ENCODE data around the gene ZBED4. TPM values are rescaled to one million over a fixed set of nuclear protein-coding genes. Genes with fewer than 3 reads are reported as not detected.

ZBED4 gene
- total RNA-seq, 2 experiments from 2014 or later = 25.0 to 25.6 TPM

DNA sequence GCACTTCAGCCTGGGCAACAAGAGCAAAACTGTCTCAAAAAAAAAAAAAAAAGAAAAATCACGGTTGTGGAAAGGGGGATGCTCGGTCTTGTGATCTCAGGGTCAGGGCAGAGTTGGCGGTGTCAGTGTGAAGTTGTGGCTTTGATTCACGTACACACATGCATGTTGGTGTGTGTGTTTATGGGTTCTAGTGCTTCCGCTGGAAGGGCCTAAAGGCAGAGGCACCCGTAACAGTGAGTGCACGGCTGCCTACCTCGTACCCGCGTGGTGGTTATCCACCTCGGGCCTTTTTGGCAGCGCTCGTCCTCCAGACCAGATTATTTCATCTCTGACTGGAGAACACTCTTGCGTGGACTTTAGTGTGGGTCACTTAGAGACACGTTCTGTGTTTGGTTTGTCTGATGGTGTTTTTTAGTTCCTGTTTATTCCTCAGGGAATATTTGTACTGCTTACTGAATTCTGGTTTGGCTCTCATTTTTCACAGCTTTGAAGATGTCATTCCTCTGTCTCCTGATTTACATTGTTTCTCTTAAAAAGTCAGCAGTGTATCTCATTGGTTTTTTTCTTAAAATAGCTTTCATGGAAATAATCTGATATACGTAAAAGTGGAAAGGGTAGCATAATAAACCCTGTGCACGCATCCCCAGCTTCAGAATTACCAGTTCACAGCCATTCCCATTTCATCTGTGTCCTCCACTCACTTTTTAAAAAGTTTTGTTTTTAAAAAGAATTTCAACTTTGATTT, 15.6 kb downstream of the ZBED4 start:
- ChIA-PET POLR2A (interaction anchor here (0.7 kb wide), 1 partner anchor 56 kb away, joined by 6 read pairs; no protein-coding TSS in a partner anchor), CTCF (no interaction called here)

- ChIA-PET CTCF (no interaction called here), POLR2A (interaction anchor here (1.0 kb wide), 1 partner anchor 11 kb away, joined by 3 read pairs; no protein-coding TSS in a partner anchor)
Observed at GRCh38 chr22:49869845-49870712, 16.4 kb downstream of the ZBED4 start.

DNA sequence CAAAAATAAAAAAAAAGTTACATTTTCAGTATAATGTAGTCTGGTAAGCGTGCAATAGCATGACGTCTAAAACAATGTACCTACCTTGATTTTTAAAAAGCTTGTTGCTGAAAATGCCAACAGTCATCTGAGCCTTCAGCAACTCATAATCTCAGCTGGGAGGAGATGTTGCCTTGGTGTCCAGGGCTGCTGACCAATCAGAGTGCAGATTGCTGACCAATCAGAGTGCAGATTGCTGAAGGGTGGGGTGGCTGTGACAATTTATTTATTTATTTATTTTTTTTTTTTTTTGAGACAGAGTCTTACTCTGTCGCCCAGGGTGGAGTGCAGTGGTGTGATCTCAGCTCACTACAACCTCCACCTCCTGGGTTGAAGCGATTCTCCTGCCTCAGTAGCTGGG, 17.8 kb downstream of the ZBED4 start:
- POLR2A ChIA-PET = no interaction called here
- CTCF ChIA-PET = interaction anchor here (1.1 kb wide), 1 partner anchor 405 kb away, joined by 3 read pairs; no protein-coding TSS in a partner anchor

GRCh38 chr22:49872347-49872746, 18.7 kb downstream of the ZBED4 start:
- ChIA-PET CTCF (interaction anchor here (0.7 to 1.1 kb wide), 2 partner anchors 135 to 404 kb away, joined by 3 read pairs; no protein-coding TSS in a partner anchor), POLR2A (no interaction called here)

DNA sequence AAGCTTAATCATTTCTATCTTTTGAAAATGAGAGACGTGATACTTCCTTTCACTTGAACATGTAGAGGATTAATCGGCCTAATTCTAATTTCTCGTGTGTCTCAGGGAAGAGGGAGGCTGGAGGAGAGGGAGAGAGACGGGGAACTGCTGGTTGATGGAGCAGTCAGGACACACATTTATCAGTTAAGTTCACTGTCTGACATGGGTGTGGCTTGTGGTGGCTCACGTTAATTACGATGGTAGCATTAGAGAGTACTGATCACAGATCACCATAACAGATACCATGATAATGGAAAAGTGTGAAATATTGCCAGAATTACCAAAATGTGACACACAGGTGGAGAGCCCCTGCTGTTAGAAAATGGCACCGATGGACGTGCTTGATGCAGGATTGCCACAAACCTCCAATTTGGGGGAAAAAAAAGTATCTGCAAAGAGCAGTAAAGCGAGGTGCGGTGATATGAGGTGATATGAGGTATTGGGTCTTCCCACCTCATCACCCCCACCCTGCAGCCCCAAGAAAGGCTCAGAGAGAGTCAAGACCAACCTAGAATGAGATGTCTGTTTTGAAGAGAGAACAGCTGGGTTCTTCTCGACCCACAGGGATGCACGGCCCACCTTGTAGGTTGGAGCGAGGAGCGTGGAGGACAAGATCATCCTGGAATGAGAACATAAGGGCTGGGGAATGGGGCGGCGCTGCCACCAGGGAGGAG, 19.7 kb downstream of the ZBED4 start:
- CTCF ChIA-PET = no interaction called here
- POLR2A ChIA-PET = no interaction called here

DNA sequence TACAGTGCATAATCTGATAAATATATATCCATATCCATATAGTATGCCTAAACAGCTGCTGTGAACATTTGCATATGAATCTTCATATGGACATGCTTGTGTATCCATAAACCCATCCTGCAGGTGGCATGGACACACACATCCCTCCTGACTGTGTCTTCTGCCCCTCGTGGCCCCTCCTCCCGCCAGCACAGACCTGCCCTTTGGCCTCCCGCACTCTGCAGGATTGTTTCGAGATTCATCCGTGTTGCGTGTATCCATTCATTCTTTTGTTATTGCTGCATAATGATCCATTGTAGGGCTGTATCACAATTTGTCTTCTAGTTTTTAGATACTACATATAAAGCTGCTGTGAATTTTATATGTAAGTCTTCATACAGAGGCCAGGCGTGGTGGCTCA, 24.0 kb downstream of the ZBED4 start:
- ChIA-PET POLR2A (no interaction called here), CTCF (no interaction called here)

DNA sequence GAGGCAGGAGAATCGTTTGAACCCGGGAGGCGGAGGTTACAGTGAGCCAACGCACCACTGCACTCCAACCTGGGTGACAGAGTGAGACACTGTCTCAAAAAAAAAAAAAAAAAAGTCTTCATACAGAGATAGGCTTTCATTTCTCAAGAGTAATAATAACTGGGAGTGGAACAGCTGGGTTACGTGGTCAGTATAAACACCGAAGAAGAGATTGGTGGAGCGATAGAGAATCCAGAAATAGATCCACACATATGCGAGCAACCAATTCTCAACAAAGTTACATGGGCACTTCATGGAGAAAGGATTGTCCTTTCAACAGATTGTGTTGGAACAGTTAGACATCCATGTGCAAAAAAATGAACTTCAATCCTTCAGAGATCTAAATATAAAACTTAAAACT, 24.6 kb downstream of the ZBED4 start:
- CTCF ChIA-PET = no interaction called here
- POLR2A ChIA-PET = no interaction called here

- ChIA-PET CTCF (interaction anchor here (1.3 kb wide), 1 partner anchor 41 kb away, joined by 3 read pairs; no protein-coding TSS in a partner anchor), POLR2A (interaction anchor here (0.6 kb wide), 1 partner anchor 25 kb away, joined by 3 read pairs; no protein-coding TSS in a partner anchor)
Observed at GRCh38 chr22:49879871-49880270, 26.2 kb downstream of the ZBED4 start.

- ChIA-PET CTCF (interaction anchor here (1.3 kb wide), 1 partner anchor 42 kb away, joined by 3 read pairs; no protein-coding TSS in a partner anchor), POLR2A (interaction anchor here (0.6 kb wide), 1 partner anchor 26 kb away, joined by 3 read pairs; no protein-coding TSS in a partner anchor)
Observed at GRCh38 chr22:49880281-49880680, 26.6 kb downstream of the ZBED4 start.

DNA sequence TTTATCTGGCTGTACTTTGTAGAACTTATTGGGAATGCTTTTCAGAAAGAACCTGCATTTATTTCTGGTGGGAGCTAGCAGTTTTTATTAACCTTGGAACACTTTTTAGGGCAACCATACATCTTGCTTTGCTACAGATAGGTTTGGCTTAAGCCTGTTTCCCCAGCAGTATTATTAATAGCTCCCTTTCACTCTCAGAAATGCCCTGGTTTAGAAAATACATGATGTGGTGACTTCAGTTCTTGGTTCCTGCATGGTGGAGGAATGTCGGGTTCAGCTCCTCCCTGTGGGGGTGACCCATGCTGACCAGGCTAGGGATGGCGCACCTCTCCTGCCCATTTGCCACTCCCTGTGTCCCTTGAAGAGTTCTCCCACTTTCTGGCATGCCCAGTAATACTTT, 28.2 kb downstream of the ZBED4 start:
- POLR2A ChIA-PET = no interaction called here
- CTCF ChIA-PET = no interaction called here

DNA sequence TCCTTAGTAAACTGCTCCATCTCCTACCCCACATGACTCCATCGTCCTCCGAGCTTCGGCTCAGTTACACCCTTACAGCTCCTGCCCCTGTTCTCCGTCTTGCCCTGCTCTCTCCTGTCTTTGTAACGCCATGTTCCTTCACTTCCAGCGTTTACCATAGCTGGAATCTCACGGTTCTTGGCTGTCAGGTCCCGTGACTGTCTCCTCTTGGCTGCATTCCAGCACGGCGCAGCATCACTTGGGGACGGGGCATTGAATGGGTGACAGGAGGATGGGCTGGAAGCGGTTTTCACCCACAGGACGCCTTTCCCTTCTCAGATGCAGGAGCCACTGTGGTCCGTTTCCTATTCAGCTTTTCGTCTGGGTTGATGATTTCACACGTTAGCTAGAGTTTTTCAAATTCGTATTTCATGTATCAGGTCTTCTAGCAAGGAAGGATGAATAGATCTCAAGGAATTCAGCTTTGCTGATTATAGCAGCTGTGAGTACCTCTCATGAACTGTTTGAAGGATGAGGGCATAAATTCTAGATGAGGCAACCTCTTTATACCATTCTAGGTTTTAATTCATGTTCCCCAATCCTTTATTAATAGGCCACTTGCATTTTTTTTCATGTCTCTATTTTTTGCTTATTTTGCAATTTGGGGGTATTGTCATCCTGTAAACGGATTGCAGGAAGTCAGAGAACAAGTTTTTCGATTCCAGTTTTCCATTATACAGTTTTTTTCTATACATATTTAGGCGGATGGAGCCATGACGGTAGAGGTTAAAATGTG, 29.1 kb downstream of the ZBED4 start:
- ChIA-PET POLR2A (no interaction called here), CTCF (no interaction called here)

DNA sequence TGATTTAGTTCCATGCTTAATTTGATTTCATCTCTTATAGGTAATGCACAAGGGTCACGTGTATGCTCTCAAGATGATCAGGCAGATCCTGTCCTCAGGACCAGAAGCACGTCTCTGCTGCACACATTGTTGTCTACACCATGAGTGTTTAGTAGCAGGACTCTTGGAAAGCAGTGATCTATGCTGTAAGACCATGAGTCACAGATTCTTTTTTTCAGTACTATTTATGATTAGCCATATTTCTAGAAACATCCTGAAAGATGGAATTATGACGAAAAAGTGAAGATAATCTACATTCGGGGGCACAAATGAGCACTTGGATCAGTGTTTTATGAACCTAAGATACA, 29.6 kb downstream of the ZBED4 start:
- POLR2A ChIA-PET = no interaction called here

GRCh38 chr22:49884075-49884474, 30.4 kb downstream of the ZBED4 start:
- ChIA-PET POLR2A (no interaction called here), CTCF (no interaction called here)

More for the DNA sequence above, 29.6 kb downstream of the ZBED4 start:
- CTCF ChIA-PET = no interaction called here

DNA sequence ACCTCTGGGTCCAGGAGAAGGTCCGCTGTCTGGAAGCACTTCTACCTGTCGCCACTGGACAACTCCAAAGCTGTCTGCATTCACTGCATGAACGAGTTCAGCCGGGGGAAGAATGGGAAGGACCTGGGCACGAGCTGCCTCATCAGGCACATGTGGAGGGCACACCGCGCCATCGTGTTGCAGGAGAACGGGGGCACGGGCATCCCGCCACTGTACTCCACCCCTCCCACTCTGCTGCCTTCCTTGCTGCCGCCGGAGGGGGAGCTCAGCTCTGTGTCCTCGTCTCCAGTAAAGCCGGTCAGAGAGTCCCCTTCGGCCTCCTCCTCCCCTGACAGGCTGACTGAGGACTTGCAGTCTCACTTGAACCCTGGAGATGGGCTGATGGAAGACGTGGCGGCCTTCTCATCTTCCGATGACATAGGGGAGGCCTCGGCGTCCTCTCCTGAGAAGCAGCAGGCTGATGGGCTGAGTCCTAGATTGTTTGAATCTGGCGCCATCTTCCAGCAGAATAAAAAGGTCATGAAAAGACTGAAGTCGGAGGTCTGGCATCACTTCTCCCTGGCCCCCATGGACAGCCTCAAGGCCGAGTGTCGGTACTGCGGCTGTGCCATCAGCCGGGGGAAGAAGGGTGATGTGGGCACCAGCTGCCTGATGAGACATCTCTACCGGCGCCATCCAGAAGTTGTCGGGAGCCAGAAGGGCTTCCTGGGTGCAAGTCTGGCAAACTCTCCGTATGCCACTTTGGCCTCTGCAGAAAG, 31.0 kb downstream of the ZBED4 start:
- CTCF ChIA-PET = interaction anchor here (0.6 kb wide), 1 partner anchor 357 kb away, joined by 3 read pairs; no protein-coding TSS in a partner anchor
- POLR2A ChIA-PET = no interaction called here

- CTCF ChIA-PET = interaction anchor here (0.6 kb wide), 1 partner anchor 356 kb away, joined by 3 read pairs; no protein-coding TSS in a partner anchor
- POLR2A ChIA-PET = no interaction called here
Observed at GRCh38 chr22:49885281-49885680, 31.6 kb downstream of the ZBED4 start.

GRCh38 chr22:49885881-49886280, 32.2 kb downstream of the ZBED4 start:
- POLR2A ChIA-PET = no interaction called here
- CTCF ChIA-PET = no interaction called here

- CTCF ChIA-PET = interaction anchor here (1.0 kb wide), 1 partner anchor 25 kb away, joined by 3 read pairs; no protein-coding TSS in a partner anchor
- POLR2A ChIA-PET = no interaction called here
Observed at GRCh38 chr22:49886346-49887063, 32.9 kb downstream of the ZBED4 start.

- ChIA-PET CTCF (interaction anchor here (1.0 kb wide), 1 partner anchor 26 kb away, joined by 3 read pairs; no protein-coding TSS in a partner anchor), POLR2A (interaction anchor here (0.6 kb wide), 1 partner anchor 33 kb away, joined by 3 read pairs; no protein-coding TSS in a partner anchor)
Observed at GRCh38 chr22:49887064-49887451, 33.4 kb downstream of the ZBED4 start.
